ENCODE measurements around the gene RGS3.

Gene RGS3

GRCh38 chr9:113603773-113604172 lies 140.2 kb downstream of the RGS3 start:
- Histone ChIP-seq H3K36me3 (ENCODE audit: insufficient read depth, low read length) (no peaks in the 10 kb centered on the region), H3K9me2 (ENCODE audit: low read depth, low read length) (no peaks in the 10 kb centered on the region), H3K27me3 (ENCODE audit: insufficient read depth, low read length) (no peaks in the 10 kb centered on the region), H3K27ac (ENCODE audit: low read depth, low read length, poor library complexity, severe bottlenecking) (no peak overlapping the region), H3K4me1 (ENCODE audit: insufficient read depth, low read length, severe bottlenecking) (peaks cover 17% of the 10 kb centered on the region), H3K4me2 (ENCODE audit: low read length) (no peak overlapping the region), H3K9ac (ENCODE audit: low read length) (no peak overlapping the region), H3K4me3 (ENCODE audit: low read depth, low read length, poor library complexity, severe bottlenecking) (no peak overlapping the region), H4K20me1 (ENCODE audit: insufficient read depth, low read length) (no peaks in the 10 kb centered on the region), H2AFZ (ENCODE audit: low read length) (no peak overlapping the region), H3F3A (ENCODE audit: insufficient read depth, low read length) (no peaks in the 10 kb centered on the region), H3K79me2 (ENCODE audit: insufficient read depth, low read length) (no peaks in the 10 kb centered on the region), H3K9me3 (ENCODE audit: low read length) (no peaks in the 10 kb centered on the region)
- TF ChIP-seq EZH2 (IDR thresholded peaks at IDR 0.05; ENCODE audit: borderline replicate concordance, low read length) (no peak), CTCF (IDR thresholded peaks at IDR 0.05; ENCODE audit: low read length) (no peak)

GRCh38 chr9:113604393-113604792 lies 140.9 kb downstream of the RGS3 start:
- Histone ChIP-seq H3F3A (ENCODE audit: insufficient read depth, low read length) (no peaks in the 10 kb centered on the region), H3K4me1 (ENCODE audit: insufficient read depth, low read length, severe bottlenecking) (peaks cover 17% of the 10 kb centered on the region), H3K4me3 (ENCODE audit: low read depth, low read length, poor library complexity, severe bottlenecking) (no peak overlapping the region), H3K27ac (ENCODE audit: low read depth, low read length, poor library complexity, severe bottlenecking) (no peak overlapping the region), H2AFZ (ENCODE audit: low read length) (no peak overlapping the region), H3K9me3 (ENCODE audit: low read length) (no peaks in the 10 kb centered on the region), H4K20me1 (ENCODE audit: insufficient read depth, low read length) (no peaks in the 10 kb centered on the region), H3K36me3 (ENCODE audit: insufficient read depth, low read length) (no peaks in the 10 kb centered on the region), H3K4me2 (ENCODE audit: low read length) (no peak overlapping the region), H3K79me2 (ENCODE audit: insufficient read depth, low read length) (no peaks in the 10 kb centered on the region), H3K9me2 (ENCODE audit: low read depth, low read length) (no peaks in the 10 kb centered on the region), H3K27me3 (ENCODE audit: insufficient read depth, low read length) (no peaks in the 10 kb centered on the region), H3K9ac (ENCODE audit: low read length) (no peak overlapping the region)
- TF ChIP-seq CTCF (IDR thresholded peaks at IDR 0.05; ENCODE audit: low read length) (no peak), EZH2 (IDR thresholded peaks at IDR 0.05; ENCODE audit: borderline replicate concordance, low read length) (no peak)

GRCh38 chr9:113606510-113606909 lies 143.0 kb downstream of the RGS3 start:
- Histone ChIP-seq H3K4me1 (ENCODE audit: insufficient read depth, low read length, severe bottlenecking) (peaks cover 17% of the 10 kb centered on the region), H4K20me1 (ENCODE audit: insufficient read depth, low read length) (no peaks in the 10 kb centered on the region), H3K9me2 (ENCODE audit: low read depth, low read length) (no peaks in the 10 kb centered on the region), H3K27me3 (ENCODE audit: insufficient read depth, low read length) (no peaks in the 10 kb centered on the region), H3K4me2 (ENCODE audit: low read length) (no peak overlapping the region), H3K36me3 (ENCODE audit: insufficient read depth, low read length) (no peaks in the 10 kb centered on the region), H3K4me3 (ENCODE audit: low read depth, low read length, poor library complexity, severe bottlenecking) (no peak overlapping the region), H3K79me2 (ENCODE audit: insufficient read depth, low read length) (no peaks in the 10 kb centered on the region), H3K9ac (ENCODE audit: low read length) (no peak overlapping the region), H3K27ac (ENCODE audit: low read depth, low read length, poor library complexity, severe bottlenecking) (no peak overlapping the region), H3K9me3 (ENCODE audit: low read length) (no peaks in the 10 kb centered on the region), H3F3A (ENCODE audit: insufficient read depth, low read length) (no peaks in the 10 kb centered on the region), H2AFZ (ENCODE audit: low read length) (no peak overlapping the region)
- no peak for TF ChIP-seq CTCF (IDR thresholded peaks at IDR 0.05; ENCODE audit: low read length)
- no peak for TF ChIP-seq EZH2 (IDR thresholded peaks at IDR 0.05; ENCODE audit: borderline replicate concordance, low read length)
